Measurements from ENCODE around the gene DPH3. TPM values are rescaled to one million over a fixed set of nuclear protein-coding genes. Genes with fewer than 3 reads are reported as not detected.

The DPH3 gene
- total and polyA plus RNA-seq, 2 of the 8 experiments (the other 6 are each of a cell fraction or from before 2014, with no cell fraction given): 9.8 to 40.1 TPM

GRCh38 chr3:16266714-16267113 is 2.0 kb upstream of the DPH3 start (continued):
- TF ChIP-seq, protein P1, sequence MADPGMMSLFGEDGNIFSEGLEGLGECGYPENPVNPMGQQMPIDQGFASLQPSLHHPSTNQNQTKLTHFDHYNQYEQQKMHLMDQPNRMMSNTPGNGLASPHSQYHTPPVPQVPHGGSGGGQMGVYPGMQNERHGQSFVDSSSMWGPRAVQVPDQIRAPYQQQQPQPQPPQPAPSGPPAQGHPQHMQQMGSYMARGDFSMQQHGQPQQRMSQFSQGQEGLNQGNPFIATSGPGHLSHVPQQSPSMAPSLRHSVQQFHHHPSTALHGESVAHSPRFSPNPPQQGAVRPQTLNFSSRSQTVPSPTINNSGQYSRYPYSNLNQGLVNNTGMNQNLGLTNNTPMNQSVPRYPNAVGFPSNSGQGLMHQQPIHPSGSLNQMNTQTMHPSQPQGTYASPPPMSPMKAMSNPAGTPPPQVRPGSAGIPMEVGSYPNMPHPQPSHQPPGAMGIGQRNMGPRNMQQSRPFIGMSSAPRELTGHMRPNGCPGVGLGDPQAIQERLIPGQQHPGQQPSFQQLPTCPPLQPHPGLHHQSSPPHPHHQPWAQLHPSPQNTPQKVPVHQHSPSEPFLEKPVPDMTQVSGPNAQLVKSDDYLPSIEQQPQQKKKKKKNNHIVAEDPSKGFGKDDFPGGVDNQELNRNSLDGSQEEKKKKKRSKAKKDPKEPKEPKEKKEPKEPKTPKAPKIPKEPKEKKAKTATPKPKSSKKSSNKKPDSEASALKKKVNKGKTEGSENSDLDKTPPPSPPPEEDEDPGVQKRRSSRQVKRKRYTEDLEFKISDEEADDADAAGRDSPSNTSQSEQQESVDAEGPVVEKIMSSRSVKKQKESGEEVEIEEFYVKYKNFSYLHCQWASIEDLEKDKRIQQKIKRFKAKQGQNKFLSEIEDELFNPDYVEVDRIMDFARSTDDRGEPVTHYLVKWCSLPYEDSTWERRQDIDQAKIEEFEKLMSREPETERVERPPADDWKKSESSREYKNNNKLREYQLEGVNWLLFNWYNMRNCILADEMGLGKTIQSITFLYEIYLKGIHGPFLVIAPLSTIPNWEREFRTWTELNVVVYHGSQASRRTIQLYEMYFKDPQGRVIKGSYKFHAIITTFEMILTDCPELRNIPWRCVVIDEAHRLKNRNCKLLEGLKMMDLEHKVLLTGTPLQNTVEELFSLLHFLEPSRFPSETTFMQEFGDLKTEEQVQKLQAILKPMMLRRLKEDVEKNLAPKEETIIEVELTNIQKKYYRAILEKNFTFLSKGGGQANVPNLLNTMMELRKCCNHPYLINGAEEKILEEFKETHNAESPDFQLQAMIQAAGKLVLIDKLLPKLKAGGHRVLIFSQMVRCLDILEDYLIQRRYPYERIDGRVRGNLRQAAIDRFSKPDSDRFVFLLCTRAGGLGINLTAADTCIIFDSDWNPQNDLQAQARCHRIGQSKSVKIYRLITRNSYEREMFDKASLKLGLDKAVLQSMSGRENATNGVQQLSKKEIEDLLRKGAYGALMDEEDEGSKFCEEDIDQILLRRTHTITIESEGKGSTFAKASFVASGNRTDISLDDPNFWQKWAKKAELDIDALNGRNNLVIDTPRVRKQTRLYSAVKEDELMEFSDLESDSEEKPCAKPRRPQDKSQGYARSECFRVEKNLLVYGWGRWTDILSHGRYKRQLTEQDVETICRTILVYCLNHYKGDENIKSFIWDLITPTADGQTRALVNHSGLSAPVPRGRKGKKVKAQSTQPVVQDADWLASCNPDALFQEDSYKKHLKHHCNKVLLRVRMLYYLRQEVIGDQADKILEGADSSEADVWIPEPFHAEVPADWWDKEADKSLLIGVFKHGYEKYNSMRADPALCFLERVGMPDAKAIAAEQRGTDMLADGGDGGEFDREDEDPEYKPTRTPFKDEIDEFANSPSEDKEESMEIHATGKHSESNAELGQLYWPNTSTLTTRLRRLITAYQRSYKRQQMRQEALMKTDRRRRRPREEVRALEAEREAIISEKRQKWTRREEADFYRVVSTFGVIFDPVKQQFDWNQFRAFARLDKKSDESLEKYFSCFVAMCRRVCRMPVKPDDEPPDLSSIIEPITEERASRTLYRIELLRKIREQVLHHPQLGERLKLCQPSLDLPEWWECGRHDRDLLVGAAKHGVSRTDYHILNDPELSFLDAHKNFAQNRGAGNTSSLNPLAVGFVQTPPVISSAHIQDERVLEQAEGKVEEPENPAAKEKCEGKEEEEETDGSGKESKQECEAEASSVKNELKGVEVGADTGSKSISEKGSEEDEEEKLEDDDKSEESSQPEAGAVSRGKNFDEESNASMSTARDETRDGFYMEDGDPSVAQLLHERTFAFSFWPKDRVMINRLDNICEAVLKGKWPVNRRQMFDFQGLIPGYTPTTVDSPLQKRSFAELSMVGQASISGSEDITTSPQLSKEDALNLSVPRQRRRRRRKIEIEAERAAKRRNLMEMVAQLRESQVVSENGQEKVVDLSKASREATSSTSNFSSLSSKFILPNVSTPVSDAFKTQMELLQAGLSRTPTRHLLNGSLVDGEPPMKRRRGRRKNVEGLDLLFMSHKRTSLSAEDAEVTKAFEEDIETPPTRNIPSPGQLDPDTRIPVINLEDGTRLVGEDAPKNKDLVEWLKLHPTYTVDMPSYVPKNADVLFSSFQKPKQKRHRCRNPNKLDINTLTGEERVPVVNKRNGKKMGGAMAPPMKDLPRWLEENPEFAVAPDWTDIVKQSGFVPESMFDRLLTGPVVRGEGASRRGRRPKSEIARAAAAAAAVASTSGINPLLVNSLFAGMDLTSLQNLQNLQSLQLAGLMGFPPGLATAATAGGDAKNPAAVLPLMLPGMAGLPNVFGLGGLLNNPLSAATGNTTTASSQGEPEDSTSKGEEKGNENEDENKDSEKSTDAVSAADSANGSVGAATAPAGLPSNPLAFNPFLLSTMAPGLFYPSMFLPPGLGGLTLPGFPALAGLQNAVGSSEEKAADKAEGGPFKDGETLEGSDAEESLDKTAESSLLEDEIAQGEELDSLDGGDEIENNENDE (IDR thresholded peaks at IDR 0.05; ENCODE audit: insufficient replicate concordance, low read length): no peak
